HFFc6 (cell line): ENCODE data around the gene CDKL2. TPM values are rescaled to one million over a fixed set of nuclear protein-coding genes. Genes with fewer than 3 reads are reported as not detected.

Experiments
- DNase-seq: peaks from one replicate; pipeline ENCODE4 v3.0.0-alpha.2; 2018
- H3K27ac Mint-ChIP-seq: 2 replicates; pipeline ENCODE4 v1.8.0; 2020; ENCODE audit warnings: mild to moderate bottlenecking, mixed read lengths
- H3K27me3 Mint-ChIP-seq: 2 replicates; pipeline ENCODE4 v1.8.0; 2021; ENCODE audit warnings: mild to moderate bottlenecking, moderate library complexity, mixed read lengths; ENCODE audit not compliant: insufficient read depth
- H3K36me3 Mint-ChIP-seq: 2 replicates; pipeline ENCODE4 v1.8.0; 2021; ENCODE audit warnings: low read depth, mixed read lengths
- H3K4me1 Mint-ChIP-seq: 2 replicates; pipeline ENCODE4 v1.8.0; 2020; ENCODE audit warnings: low read depth, mixed read lengths
- H3K4me3 Mint-ChIP-seq: 2 replicates; pipeline ENCODE4 v1.8.0; 2020; ENCODE audit warnings: mild to moderate bottlenecking, moderate library complexity, mixed read lengths
- H3K9me3 Mint-ChIP-seq: 2 replicates; pipeline ENCODE4 v1.8.0; 2020; ENCODE audit warnings: mild to moderate bottlenecking, mixed read lengths
- total RNA-seq, 6 experiments: library from RNA; stranded (reverse); fragmentation: NEBNext Ultra II Directional; extraction: Animal tissue kit (Norgen Biotek cat#: 25700); gene quantifications; 2 replicates in 1 of 6; 3 replicates in 5 of 6; pipeline ENCODE4 v1.2.3, GENCODE V29; 2021
- TF ChIP-seq, protein P1 (sequence below): fragments of 200-600 bp; sonication (generic); IDR thresholded peaks from 2 replicates; pipeline ENCODE4 v1.5.0; 2021; ENCODE audit warnings: antibody characterized with exemption, mild to moderate bottlenecking

The CDKL2 gene
- total RNA-seq, 6 experiments from 2014 or later: 0.14 to 0.38 (median 0.19) TPM

DNA sequence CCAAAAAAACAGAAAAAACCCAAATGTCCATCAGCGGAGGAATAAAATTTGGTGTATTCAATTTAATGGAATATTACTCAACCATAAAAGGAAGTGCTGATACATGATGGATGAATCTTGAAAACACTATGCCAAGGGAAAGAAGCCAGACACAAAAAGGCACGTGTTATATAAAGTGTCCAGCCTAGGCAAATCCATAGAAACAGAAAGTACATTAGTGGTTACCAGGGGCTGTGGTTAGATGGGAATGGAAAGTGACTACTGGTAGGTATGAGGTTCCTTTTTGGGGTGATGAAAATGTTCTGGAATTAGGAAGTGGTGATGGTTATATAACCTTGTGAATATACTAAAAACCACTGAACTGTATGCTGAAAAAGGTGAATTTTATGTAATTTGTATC, 3.5 kb upstream of the CDKL2 start:
- peak; percentile 50 for DNase-seq
- no peaks in the 10 kb centered on the region for H3K36me3 Mint-ChIP-seq
- TF ChIP-seq, protein P1, sequence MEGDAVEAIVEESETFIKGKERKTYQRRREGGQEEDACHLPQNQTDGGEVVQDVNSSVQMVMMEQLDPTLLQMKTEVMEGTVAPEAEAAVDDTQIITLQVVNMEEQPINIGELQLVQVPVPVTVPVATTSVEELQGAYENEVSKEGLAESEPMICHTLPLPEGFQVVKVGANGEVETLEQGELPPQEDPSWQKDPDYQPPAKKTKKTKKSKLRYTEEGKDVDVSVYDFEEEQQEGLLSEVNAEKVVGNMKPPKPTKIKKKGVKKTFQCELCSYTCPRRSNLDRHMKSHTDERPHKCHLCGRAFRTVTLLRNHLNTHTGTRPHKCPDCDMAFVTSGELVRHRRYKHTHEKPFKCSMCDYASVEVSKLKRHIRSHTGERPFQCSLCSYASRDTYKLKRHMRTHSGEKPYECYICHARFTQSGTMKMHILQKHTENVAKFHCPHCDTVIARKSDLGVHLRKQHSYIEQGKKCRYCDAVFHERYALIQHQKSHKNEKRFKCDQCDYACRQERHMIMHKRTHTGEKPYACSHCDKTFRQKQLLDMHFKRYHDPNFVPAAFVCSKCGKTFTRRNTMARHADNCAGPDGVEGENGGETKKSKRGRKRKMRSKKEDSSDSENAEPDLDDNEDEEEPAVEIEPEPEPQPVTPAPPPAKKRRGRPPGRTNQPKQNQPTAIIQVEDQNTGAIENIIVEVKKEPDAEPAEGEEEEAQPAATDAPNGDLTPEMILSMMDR: no peak
- H3K9me3 Mint-ChIP-seq: no peaks in the 10 kb centered on the region
- H3K4me1 Mint-ChIP-seq: peaks cover 56% of the 10 kb centered on the region
- H3K27ac Mint-ChIP-seq: no peak overlapping the region; the same call in 1 of the 2 replicates
- H3K27me3 Mint-ChIP-seq: no peaks in the 10 kb centered on the region; the same call in 1 of the 2 replicates
- no peak overlapping the region for H3K4me3 Mint-ChIP-seq

DNA sequence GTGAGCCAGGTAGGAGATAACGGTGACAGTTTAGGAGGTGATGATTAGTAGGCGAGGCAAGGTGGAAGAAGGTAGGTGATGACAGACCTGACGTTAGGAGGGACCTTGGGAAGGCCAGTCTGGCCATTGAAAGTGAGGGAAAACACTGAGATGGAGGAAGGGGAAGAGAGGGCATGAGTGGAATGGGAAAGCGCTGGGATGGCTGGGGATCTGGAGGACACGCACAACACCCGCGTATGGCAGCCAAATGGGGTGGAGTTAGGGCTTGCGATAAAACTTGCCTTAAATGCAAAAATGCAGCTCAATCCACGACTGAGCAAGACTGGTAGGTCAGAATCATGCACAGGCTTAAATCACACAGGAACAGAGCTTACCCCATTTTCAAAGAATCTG, 605 bp upstream of the CDKL2 start:
- Mint-ChIP-seq H3K36me3 (no peaks in the 10 kb centered on the region), H3K4me3 (peak overlapping the region; percentile 83), H3K9me3 (no peaks in the 10 kb centered on the region), H3K27ac (peak overlapping the region; percentile 22), H3K27me3 (peaks cover 2% of the 10 kb centered on the region; the same call in 1 of the 2 replicates), H3K4me1 (peaks cover 34% of the 10 kb centered on the region)
- DNase-seq: no peak
- TF ChIP-seq, protein P1: no peak

DNA sequence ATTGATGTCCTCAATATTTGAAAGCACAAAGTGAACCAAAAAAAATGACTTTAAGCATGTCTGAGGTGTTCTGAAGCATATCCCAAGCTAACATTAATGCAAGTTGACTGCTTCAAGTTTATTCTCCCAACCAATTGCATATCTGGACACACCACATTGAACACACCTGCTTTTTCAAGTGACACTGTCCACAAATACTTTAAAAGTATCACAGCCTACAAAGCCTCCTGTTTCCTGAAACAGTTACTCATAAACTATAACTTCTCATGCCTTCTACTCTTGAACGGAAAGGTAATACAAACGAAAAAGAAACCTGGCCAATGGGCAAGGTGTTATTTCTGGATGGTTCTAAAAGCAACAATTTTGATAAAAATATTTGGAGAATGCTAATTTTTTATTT, 1.1 kb downstream of the CDKL2 start:
- Mint-ChIP-seq H3K27me3 (peaks cover 2% of the 10 kb centered on the region; the same call in 1 of the 2 replicates), H3K9me3 (no peaks in the 10 kb centered on the region), H3K36me3 (no peaks in the 10 kb centered on the region), H3K4me3 (no peak overlapping the region), H3K4me1 (peaks cover 17% of the 10 kb centered on the region), H3K27ac (no peak overlapping the region)
- TF ChIP-seq, protein P1: no peak
- DNase-seq: no peak

DNA sequence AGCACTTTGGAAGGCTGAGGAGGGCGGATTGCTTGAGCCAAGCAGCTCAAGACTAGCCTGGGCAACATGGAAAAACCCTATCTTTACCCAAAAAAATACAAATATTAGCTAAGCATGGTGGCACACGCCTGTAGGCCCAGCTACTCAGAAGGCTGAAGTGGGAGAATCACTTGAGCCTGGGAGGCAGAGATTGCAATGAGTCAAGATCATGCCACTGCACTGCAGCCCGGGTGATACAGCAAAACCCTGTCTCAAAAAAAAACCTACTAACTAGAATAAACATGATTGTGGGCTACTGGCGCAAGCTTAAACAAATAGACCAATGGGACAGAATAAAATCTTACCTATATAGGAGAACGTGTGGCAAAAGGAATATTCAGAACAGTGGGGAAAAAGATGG, 7.3 kb downstream of the CDKL2 start:
- no peaks in the 10 kb centered on the region for H3K36me3 Mint-ChIP-seq
- no peaks in the 10 kb centered on the region for H3K4me1 Mint-ChIP-seq

DNA sequence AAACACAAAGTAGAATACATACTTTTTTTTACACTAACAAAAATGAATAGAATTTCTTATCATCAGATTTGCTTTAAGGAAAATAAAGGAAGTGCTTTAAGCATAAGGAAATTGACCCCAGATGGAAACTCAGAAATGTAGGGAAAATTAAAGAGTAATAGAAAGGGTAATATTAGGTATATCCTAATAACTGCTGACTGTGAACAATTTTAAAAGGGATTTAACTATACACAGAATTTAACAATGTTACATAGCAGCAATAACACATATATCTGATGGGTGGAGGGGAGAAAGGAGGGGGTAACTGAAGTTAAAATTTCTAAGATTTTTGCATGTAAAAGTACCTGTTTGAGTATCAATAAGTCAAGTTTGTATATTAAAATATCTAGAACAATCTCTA, 8.6 kb downstream of the CDKL2 start:
- no peak for DNase-seq
- Mint-ChIP-seq H3K36me3 (no peaks in the 10 kb centered on the region), H3K9me3 (no peaks in the 10 kb centered on the region), H3K4me1 (no peaks in the 10 kb centered on the region), H3K27me3 (peaks cover 2% of the 10 kb centered on the region), H3K27ac (no peak overlapping the region), H3K4me3 (no peak overlapping the region)
- TF ChIP-seq, protein P1: no peak

More for the DNA sequence above, 7.3 kb downstream of the CDKL2 start:
- H3K27me3 Mint-ChIP-seq: peaks cover 2% of the 10 kb centered on the region; the same call in 1 of the 2 replicates
- H3K4me3 Mint-ChIP-seq: no peak overlapping the region
- H3K9me3 Mint-ChIP-seq: no peaks in the 10 kb centered on the region
- TF ChIP-seq, protein P1: no peak
- no peak for DNase-seq
- no peak overlapping the region for H3K27ac Mint-ChIP-seq

DNA sequence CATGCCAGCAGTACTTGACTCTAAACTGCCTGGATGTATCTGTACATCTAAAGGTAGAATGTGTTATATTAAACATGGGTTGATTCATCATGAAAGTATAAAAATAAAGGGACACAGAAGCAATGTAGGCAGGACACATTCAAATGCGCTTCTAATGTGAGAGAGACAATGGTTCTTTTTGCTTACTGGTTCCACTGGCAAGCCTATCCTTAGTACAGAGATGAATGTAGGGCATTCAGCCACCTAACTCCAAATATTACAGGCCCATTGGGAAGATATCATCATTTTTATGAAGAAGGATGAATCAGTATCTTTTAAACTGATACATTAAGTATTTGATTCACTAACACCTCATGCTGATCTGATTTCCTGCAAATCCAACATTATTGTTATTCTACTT, 18.0 kb downstream of the CDKL2 start:
- H3K27ac Mint-ChIP-seq: no peak overlapping the region
- TF ChIP-seq, protein P1: no peak
- no peak for DNase-seq
- no peak overlapping the region for H3K4me3 Mint-ChIP-seq
- H3K9me3 Mint-ChIP-seq: no peaks in the 10 kb centered on the region
- H3K4me1 Mint-ChIP-seq: no peaks in the 10 kb centered on the region
- H3K27me3 Mint-ChIP-seq: no peaks in the 10 kb centered on the region; the same call in 1 of the 2 replicates
- H3K36me3 Mint-ChIP-seq: no peaks in the 10 kb centered on the region
